Stromal cell of bone marrow (primary cell): Measurements from ENCODE around the gene KCNE2.

Experiments used
- DNase-seq: peaks from one replicate; pipeline ENCODE4 v3.0.0-alpha.2; 2012; ENCODE audit warnings: low read depth

KCNE2 gene

GRCh38 chr21:34363733-34364132 is at the start of gene KCNE2:
Gene KCNE2, plus strand, starts transcription at chr21:34364006. Its CDS starts 6,473 bp downstream, at chr21:34370479.
- no peak for DNase-seq

GRCh38 chr21:34319585-34319984 is 44.2 kb upstream of the KCNE2 start:
- no peak for DNase-seq

GRCh38 chr21:34320011-34320410 is 43.8 kb upstream of the KCNE2 start:
- DNase-seq, result no peak

GRCh38 chr21:34330055-34330454 is 33.8 kb upstream of the KCNE2 start:
- no peak for DNase-seq

- DNase-seq, result no peak
Measured at GRCh38 chr21:34331726-34332125, 32.1 kb upstream of the KCNE2 start.

- DNase-seq, result no peak
Measured at GRCh38 chr21:34332347-34332746, 31.5 kb upstream of the KCNE2 start.

- DNase-seq, result no peak
Measured at GRCh38 chr21:34333121-34333739, 30.6 kb upstream of the KCNE2 start.

GRCh38 chr21:34335316-34335715 is 28.5 kb upstream of the KCNE2 start:
- no peak for DNase-seq

- no peak for DNase-seq
Measured at GRCh38 chr21:34336245-34336644, 27.6 kb upstream of the KCNE2 start.

GRCh38 chr21:34336756-34337391 is 26.9 kb upstream of the KCNE2 start:
- peak; percentile 35 for DNase-seq

GRCh38 chr21:34337741-34338140 is 26.1 kb upstream of the KCNE2 start:
- no peak for DNase-seq

- no peak for DNase-seq
Measured at GRCh38 chr21:34338226-34338625, 25.6 kb upstream of the KCNE2 start.

- no peak for DNase-seq
Measured at GRCh38 chr21:34340061-34340460, 23.7 kb upstream of the KCNE2 start.

- no peak for DNase-seq
Measured at GRCh38 chr21:34342476-34342875, 21.3 kb upstream of the KCNE2 start.

GRCh38 chr21:34343347-34343746 is 20.5 kb upstream of the KCNE2 start:
- DNase-seq, result no peak

GRCh38 chr21:34343838-34344381 is 19.9 kb upstream of the KCNE2 start:
- DNase-seq, result no peak

- no peak for DNase-seq
Measured at GRCh38 chr21:34344584-34344983, 19.2 kb upstream of the KCNE2 start.

GRCh38 chr21:34345091-34345871 is 18.5 kb upstream of the KCNE2 start:
- DNase-seq, result no peak

- DNase-seq, result no peak
Measured at GRCh38 chr21:34345892-34346291, 17.9 kb upstream of the KCNE2 start.

GRCh38 chr21:34348890-34349519 is 14.8 kb upstream of the KCNE2 start:
- no peak for DNase-seq

- DNase-seq, result no peak
Measured at GRCh38 chr21:34351786-34352241, 12.0 kb upstream of the KCNE2 start.

GRCh38 chr21:34352556-34352955 is 11.2 kb upstream of the KCNE2 start:
- DNase-seq, result no peak
